ENCODE data around the gene SPTBN5.

DNA sequence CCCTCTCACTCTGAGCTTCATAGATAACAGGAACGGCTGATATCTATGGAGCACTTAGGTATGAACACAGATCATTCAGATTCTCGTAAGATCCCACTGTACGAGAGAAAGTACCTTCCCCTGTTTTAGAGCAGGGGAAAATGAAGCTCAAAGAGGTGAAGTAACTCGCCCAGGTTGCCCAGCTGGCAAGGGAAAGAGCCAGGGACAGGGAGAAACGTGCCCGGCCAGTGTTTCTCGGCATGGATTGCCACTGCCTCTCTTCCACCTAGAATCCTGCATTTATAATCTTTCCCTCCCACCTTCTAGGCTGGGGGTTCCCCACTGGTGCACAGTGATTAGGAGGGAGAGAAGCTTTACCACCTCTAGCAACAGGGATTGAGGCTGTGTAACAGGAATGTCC lies 39.5 kb upstream of the SPTBN5 start:
- TF ChIP-seq EZH2 (IDR thresholded peaks at IDR 0.05; ENCODE audit: low read length, unreplicated experiment), result no peak
- TF ChIP-seq, protein P1, sequence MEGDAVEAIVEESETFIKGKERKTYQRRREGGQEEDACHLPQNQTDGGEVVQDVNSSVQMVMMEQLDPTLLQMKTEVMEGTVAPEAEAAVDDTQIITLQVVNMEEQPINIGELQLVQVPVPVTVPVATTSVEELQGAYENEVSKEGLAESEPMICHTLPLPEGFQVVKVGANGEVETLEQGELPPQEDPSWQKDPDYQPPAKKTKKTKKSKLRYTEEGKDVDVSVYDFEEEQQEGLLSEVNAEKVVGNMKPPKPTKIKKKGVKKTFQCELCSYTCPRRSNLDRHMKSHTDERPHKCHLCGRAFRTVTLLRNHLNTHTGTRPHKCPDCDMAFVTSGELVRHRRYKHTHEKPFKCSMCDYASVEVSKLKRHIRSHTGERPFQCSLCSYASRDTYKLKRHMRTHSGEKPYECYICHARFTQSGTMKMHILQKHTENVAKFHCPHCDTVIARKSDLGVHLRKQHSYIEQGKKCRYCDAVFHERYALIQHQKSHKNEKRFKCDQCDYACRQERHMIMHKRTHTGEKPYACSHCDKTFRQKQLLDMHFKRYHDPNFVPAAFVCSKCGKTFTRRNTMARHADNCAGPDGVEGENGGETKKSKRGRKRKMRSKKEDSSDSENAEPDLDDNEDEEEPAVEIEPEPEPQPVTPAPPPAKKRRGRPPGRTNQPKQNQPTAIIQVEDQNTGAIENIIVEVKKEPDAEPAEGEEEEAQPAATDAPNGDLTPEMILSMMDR (conservative IDR thresholded peaks at IDR 0.05; ENCODE audit: low read depth, low read length), result no peak

Data from PC-3 (cell line).